HG02870 (cell line): ENCODE measurements around the gene ARMH1.
"Not testable (repeated sequence)": the region's sequence is repeated elsewhere in the genome, so short reads cannot be mapped to it uniquely, and the experiment has no call there.

ENCODE experiments used
- ATAC-seq: cut with Tn5 transposase; IDR thresholded peaks from one replicate; pipeline ENCODE4 v1.9.1; 2021; ENCODE audit warnings: mild to moderate bottlenecking, moderate library complexity; ENCODE audit not compliant: unreplicated experiment

The ARMH1 gene

DNA sequence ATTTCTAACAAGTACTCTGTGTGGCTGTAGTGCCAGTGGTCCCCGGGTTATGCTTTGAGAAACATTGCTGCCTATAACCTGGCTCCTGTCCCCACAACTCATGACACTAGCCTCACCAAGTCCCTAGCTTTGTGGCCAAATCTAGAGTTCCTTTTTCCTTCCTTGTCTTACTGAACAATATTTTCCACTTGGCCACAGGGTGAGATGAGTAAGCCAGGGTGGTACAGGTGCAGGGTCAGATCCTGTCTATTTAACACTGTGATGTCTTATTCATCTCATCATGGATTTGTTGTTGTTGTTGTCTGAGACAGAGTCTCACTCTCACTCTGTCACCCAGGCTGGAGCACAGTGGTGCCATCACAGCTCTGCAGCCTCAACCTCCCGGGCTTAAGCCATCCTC is 18.6 kb downstream of the ARMH1 start:
- ATAC-seq, result no peak

GRCh38 chr1:44693900-44694299 is 19.4 kb downstream of the ARMH1 start:
- no peak for ATAC-seq

GRCh38 chr1:44694863-44695478 is 20.5 kb downstream of the ARMH1 start:
- peak; percentile 61 for ATAC-seq

- ATAC-seq, result no peak
These were observed 21.2 kb downstream of the ARMH1 start for GRCh38 chr1:44695671-44696070.

DNA sequence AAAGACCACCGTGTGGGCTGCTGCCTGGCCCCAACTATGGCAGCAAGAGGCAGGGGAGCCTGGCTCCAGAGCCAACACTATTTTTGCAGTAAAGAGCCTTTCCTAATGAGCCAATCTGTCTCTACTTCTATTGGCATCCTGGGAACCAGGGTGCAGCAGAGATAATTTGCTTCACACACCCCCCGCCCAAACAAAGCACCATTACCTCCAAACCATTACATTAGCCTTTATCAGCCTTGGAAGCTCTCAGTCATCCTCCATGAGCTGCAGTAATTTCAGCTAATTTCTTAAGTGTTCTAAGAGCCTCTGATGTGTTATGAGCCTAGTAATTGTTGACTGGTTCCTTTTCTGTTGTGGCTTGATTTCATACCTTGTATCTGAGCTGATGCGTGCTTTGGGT is 21.6 kb downstream of the ARMH1 start:
- ATAC-seq, result no peak

- ATAC-seq, result no peak
These were observed 22.4 kb downstream of the ARMH1 start for GRCh38 chr1:44696789-44697345.

DNA sequence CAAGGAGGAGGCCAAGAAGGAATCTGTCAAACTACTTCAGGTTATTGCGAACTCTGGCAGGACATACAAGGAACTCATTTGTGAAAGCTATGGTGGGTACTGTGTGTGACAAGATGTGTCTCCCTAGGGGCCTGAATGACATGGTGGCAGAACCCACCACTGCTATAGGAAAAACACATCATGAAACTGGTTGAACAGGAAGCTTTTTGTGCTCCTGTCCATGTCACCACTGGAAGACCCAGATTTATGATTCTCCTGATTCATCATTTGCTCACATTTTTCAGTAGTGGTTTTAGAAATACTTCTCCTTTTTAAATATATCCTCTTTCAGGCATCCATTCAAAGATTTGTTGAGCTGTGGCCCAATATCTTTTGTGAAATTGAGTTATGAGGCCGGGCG is 23.6 kb downstream of the ARMH1 start:
- no peak for ATAC-seq

DNA sequence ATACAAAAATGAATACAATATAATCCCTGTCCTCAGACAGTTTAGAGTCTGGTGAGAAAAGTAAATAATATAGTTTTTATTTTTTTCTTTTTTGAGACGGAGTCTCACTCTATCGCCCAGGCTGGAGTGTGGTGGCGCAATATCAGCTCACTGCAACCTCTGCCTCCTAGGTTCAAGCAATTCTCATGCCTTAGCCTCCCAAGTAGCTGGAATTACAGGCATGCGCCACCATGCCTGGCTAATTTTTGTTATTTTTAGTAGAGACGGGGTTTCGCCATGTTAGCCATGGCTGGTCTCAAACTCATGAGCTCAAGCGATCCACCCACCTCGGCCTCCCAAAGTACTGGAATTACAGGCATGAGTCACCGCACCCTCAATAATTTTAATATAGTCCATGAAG is 24.9 kb downstream of the ARMH1 start:
- ATAC-seq, result not testable (repeated sequence)

DNA sequence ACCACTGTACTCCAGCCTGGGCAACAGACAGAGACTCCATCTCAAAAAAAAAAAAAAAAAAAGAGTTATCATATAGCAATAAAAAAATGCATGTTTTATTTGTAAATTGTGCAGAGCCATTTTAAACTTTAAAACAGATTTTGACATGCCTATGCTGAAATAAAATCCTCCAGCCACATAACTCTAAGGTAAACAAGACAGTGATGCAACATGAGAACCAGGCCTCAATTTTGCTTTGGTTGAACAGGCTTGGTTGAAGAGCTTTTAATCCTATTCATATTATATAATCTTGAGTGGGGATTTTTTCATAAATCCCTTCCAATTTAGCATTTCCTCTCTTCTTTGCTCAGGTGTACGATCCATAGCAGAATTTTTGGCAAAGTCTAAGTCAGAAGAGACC is 26.1 kb downstream of the ARMH1 start:
- ATAC-seq, result no peak

GRCh38 chr1:44701141-44701573 is 26.6 kb downstream of the ARMH1 start:
- no peak for ATAC-seq

- no peak for ATAC-seq
These were observed 31.0 kb downstream of the ARMH1 start for GRCh38 chr1:44705470-44705869.

- no peak for ATAC-seq
These were observed 31.4 kb downstream of the ARMH1 start for GRCh38 chr1:44705938-44706337.

- no peak for ATAC-seq
These were observed 32.8 kb downstream of the ARMH1 start for GRCh38 chr1:44707112-44707881.

GRCh38 chr1:44707959-44708831 is 33.7 kb downstream of the ARMH1 start:
- ATAC-seq, result no peak

- peak; percentile 54 for ATAC-seq
These were observed 38.8 kb downstream of the ARMH1 start for GRCh38 chr1:44713321-44713781.

DNA sequence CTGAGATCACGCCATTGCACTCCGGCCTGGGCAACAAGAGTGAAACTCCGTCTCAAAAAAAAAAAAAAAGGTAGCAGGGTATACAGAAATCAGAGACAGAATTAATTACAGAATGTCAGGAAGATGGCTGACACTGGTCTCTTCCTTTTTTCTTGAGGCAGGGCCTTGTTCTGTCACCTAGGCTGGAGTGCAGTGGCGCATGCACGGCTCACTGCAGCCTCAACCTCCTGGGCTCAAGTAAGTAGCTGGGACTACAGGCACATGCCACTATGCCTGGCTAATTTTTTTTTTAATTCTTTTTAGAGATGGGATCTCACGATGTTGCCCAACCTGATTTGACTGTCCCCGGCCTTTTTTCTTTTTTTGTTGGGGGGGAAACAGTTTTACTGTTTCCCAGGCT is 40.0 kb downstream of the ARMH1 start:
- no peak for ATAC-seq

DNA sequence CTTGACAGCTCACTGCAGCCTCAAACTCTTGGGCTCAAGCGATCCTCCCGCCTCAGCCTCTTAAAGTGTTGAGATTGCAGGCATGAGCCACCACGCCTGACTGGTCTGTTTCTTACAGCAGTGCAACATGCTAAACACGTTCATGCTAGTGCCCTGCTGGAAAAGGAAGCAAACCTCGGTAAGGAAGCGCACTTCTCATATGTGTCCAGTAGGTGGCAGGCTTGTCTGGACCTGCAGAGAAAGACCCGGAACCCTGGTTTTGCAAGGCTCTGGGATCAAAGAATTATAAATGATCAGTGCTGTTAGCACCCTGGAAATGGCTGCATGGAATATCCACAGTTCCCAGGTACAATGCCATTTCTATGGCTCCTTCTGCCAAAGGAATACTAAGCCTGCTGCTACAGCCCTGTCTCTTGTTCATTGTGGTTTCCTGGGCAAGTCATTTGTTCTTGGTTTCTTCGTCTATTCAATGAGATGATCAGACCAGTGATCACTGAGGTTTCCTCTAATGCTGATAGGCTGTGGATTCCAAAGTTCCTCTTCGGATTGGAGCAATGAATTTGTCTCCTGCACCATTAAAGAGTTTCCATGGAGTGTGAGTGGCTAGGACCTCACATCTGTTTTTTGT is 40.5 kb downstream of the ARMH1 start:
- ATAC-seq, result no peak

- no peak for ATAC-seq
These were observed 42.6 kb downstream of the ARMH1 start for GRCh38 chr1:44717156-44717555.

DNA sequence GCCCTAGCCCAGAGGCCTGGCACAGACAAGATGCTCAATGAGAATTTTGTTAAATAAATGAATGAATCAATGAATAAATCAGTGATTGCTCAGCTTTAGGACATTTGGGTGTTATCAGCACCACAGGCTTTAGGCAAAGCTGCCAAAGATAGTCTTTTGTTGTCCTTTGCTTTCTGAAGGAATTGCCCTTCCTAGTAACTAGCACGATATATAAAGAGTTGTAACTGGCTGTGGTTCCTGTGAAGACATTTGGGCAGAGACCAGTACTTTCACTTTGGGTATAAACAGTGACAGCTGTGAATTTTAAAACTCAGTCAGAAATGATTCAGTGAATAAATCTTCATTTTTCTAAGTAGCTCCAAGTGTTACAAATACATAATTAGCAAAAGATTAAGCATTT is 43.1 kb downstream of the ARMH1 start:
- no peak for ATAC-seq

DNA sequence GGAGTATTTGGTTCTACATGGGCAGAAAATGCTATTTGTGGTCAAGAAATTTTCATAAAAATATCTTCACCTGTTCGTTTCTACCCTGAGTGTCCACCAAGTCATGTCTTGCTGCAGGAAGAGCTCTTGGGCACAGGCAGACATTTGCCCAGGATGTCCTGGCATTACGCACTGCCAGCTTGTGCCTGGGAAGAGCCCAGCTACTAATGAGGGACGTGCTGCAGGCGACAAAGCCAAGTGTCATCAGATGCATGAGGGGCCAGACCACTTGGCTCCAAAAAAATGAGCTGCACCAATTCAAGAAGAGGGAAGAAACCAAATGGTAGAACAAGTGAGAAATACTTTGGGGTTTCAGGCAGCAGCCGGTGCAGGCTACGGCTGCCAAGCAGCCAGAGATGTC is 43.6 kb downstream of the ARMH1 start:
- no peak for ATAC-seq

DNA sequence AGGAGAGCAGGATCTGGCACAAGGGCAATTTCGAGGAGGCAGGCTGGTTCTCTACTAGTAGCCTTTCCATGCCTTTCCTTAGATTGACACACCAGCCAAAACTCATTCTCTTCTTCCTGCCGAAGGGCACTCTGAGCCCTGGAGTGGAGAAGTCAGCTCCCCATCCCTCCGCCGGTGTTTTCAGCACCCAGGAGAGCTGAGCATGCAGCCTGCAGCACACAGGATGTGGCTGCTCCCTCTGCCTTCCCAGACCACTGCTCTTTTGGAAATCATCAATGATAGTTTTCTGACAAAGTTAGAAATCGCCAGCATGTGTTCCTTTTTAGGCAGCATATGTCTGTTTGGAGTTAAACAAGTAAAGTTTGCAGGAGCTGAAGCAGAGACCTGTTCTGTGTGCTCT is 44.8 kb downstream of the ARMH1 start:
- ATAC-seq, result no peak
